ENCODE measurements around the gene RRP7A.

The RRP7A gene

GRCh38 chr22:42470366-42471082 is 49.1 kb downstream of the RRP7A start:
- Histone ChIP-seq H3K79me2 (ENCODE audit: insufficient read depth, low read length) (no peaks in the 10 kb centered on the region), H3K27ac (ENCODE audit: low read depth, low read length, poor library complexity, severe bottlenecking) (no peak overlapping the region), H3K9me2 (ENCODE audit: low read depth, low read length) (no peaks in the 10 kb centered on the region), H3K9me3 (ENCODE audit: low read length) (no peaks in the 10 kb centered on the region), H3K4me2 (ENCODE audit: low read length) (no peak overlapping the region), H4K20me1 (ENCODE audit: insufficient read depth, low read length) (no peaks in the 10 kb centered on the region), H3K9ac (ENCODE audit: low read length) (no peak overlapping the region), H3K36me3 (ENCODE audit: insufficient read depth, low read length) (no peaks in the 10 kb centered on the region), H3K4me3 (ENCODE audit: low read depth, low read length, poor library complexity, severe bottlenecking) (no peak overlapping the region), H3F3A (ENCODE audit: insufficient read depth, low read length) (no peaks in the 10 kb centered on the region), H2AFZ (ENCODE audit: low read length) (no peak overlapping the region), H3K27me3 (ENCODE audit: insufficient read depth, low read length) (peaks cover 6% of the 10 kb centered on the region; the same call in 1 of the 2 replicates), H3K4me1 (ENCODE audit: insufficient read depth, low read length, severe bottlenecking) (no peaks in the 10 kb centered on the region)
- TF ChIP-seq CTCF (IDR thresholded peaks at IDR 0.05; ENCODE audit: low read length) = no peak
- TF ChIP-seq EZH2 (IDR thresholded peaks at IDR 0.05; ENCODE audit: borderline replicate concordance, low read length) = no peak

- H3F3A ChIP-seq (ENCODE audit: insufficient read depth, low read length) = no peaks in the 10 kb centered on the region
- no peak overlapping the region for H3K4me2 ChIP-seq (ENCODE audit: low read length)
- H3K79me2 ChIP-seq (ENCODE audit: insufficient read depth, low read length) = no peaks in the 10 kb centered on the region
- TF ChIP-seq EZH2 (IDR thresholded peaks at IDR 0.05; ENCODE audit: borderline replicate concordance, low read length) (no peak), CTCF (IDR thresholded peaks at IDR 0.05; ENCODE audit: low read length) (no peak)
- no peaks in the 10 kb centered on the region for H3K4me1 ChIP-seq (ENCODE audit: insufficient read depth, low read length, severe bottlenecking)
- no peak overlapping the region for H3K27ac ChIP-seq (ENCODE audit: low read depth, low read length, poor library complexity, severe bottlenecking)
- H3K9me3 ChIP-seq (ENCODE audit: low read length) = no peaks in the 10 kb centered on the region
- H2AFZ ChIP-seq (ENCODE audit: low read length) = no peak overlapping the region
- no peaks in the 10 kb centered on the region for H4K20me1 ChIP-seq (ENCODE audit: insufficient read depth, low read length)
- peaks cover 6% of the 10 kb centered on the region; the same call in 1 of the 2 replicates for H3K27me3 ChIP-seq (ENCODE audit: insufficient read depth, low read length)
- H3K36me3 ChIP-seq (ENCODE audit: insufficient read depth, low read length) = no peaks in the 10 kb centered on the region
- no peak overlapping the region for H3K4me3 ChIP-seq (ENCODE audit: low read depth, low read length, poor library complexity, severe bottlenecking)
- H3K9ac ChIP-seq (ENCODE audit: low read length) = no peak overlapping the region
- H3K9me2 ChIP-seq (ENCODE audit: low read depth, low read length) = no peaks in the 10 kb centered on the region
These were observed 50.8 kb downstream of the RRP7A start for GRCh38 chr22:42468841-42469240.

- Histone ChIP-seq H4K20me1 (ENCODE audit: insufficient read depth, low read length) (no peaks in the 10 kb centered on the region), H3K27ac (ENCODE audit: low read depth, low read length, poor library complexity, severe bottlenecking) (no peak overlapping the region), H3K9me2 (ENCODE audit: low read depth, low read length) (no peaks in the 10 kb centered on the region), H3K9me3 (ENCODE audit: low read length) (no peaks in the 10 kb centered on the region), H3K36me3 (ENCODE audit: insufficient read depth, low read length) (no peaks in the 10 kb centered on the region), H3F3A (ENCODE audit: insufficient read depth, low read length) (no peaks in the 10 kb centered on the region), H3K4me2 (ENCODE audit: low read length) (no peak overlapping the region), H3K27me3 (ENCODE audit: insufficient read depth, low read length) (0 out of 2 replicates have a peak, but pooled peaks cover 11% of the 10 kb centered on the region), H3K79me2 (ENCODE audit: insufficient read depth, low read length) (no peaks in the 10 kb centered on the region), H3K4me3 (ENCODE audit: low read depth, low read length, poor library complexity, severe bottlenecking) (no peak overlapping the region), H2AFZ (ENCODE audit: low read length) (no peak overlapping the region), H3K9ac (ENCODE audit: low read length) (no peak overlapping the region), H3K4me1 (ENCODE audit: insufficient read depth, low read length, severe bottlenecking) (no peaks in the 10 kb centered on the region)
- no peak for TF ChIP-seq EZH2 (IDR thresholded peaks at IDR 0.05; ENCODE audit: borderline replicate concordance, low read length)
- TF ChIP-seq CTCF (IDR thresholded peaks at IDR 0.05; ENCODE audit: low read length) = no peak
These were observed 57.6 kb downstream of the RRP7A start for GRCh38 chr22:42462016-42462415.

All from OCI-LY1 (cell line).